ENCODE results near the gene ASPG.

Gene ASPG

DNA sequence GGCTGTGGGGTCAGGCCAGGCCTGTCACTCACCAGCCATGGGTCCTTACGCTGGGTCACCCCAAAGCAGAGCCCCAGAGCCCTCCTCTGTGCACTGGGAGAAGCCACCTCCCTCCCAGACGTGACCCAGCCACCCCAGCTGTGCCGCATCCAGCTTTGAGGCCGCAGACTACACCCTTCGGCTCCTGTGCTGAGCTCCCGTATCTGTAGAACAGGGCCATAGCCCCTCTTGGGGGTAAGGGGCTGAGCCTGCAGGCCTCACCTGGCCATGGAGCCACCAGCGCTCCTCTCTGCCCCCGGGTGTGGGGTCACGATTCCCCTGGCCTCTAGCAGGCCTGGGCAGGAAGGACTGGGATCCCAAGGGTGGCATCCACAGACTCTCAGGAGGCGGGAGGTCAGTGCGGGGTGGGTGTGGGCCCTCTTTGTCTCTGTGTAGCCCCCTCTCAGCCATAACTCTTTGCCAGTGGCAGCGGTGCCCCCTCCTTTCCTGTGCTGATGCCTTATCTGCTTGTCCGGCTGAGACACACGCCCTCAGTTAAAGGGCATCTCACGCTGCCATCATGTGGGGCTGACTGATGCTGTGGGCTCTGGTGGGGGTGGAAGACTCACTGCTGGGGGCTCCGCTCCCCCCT lies 16.3 kb downstream of the ASPG start:
- H3K4me3 ChIP-seq (ENCODE audit: low read depth, low read length): no peak overlapping the region
- DNase-seq (ENCODE audit: low read depth): no peak
- TF ChIP-seq, protein P1, sequence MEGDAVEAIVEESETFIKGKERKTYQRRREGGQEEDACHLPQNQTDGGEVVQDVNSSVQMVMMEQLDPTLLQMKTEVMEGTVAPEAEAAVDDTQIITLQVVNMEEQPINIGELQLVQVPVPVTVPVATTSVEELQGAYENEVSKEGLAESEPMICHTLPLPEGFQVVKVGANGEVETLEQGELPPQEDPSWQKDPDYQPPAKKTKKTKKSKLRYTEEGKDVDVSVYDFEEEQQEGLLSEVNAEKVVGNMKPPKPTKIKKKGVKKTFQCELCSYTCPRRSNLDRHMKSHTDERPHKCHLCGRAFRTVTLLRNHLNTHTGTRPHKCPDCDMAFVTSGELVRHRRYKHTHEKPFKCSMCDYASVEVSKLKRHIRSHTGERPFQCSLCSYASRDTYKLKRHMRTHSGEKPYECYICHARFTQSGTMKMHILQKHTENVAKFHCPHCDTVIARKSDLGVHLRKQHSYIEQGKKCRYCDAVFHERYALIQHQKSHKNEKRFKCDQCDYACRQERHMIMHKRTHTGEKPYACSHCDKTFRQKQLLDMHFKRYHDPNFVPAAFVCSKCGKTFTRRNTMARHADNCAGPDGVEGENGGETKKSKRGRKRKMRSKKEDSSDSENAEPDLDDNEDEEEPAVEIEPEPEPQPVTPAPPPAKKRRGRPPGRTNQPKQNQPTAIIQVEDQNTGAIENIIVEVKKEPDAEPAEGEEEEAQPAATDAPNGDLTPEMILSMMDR (conservative IDR thresholded peaks at IDR 0.05; ENCODE audit: low read depth, low read length): no peak

DNA sequence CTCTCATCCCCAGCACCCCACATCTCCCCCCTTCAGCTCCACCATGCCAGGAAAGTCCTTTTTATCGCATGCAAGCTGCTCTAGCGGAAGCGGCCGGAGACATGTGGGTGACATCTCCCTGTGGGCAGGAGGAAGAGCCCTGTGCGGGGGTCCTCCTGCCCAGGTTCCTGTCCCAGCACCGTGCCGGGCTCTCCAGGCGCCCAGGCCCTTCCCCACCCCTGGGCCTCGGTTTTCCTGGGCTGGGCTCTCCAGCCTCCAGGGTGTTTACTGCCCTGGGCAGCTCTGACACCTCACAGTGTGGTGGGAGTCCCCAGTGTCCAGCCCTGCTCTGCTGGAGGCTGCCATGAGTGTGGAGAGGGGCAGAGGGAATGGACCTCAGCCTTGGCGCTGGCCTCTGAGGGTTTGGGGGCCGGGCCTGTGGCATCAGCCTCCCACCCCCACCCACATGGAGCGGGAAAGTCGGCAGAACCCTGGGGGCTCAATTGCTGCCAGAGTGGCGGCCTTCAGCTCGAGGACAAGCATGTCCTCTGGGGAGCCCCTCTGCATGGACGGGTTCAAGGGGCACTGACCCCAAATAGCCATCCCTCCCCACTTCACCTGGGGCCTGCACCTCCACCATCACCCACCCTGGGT lies 16.9 kb downstream of the ASPG start:
- no peak overlapping the region for H3K4me3 ChIP-seq (ENCODE audit: low read depth, low read length)
- TF ChIP-seq, protein P1 (conservative IDR thresholded peaks at IDR 0.05; ENCODE audit: low read depth, low read length): no peak
- DNase-seq (ENCODE audit: low read depth): no peak

DNA sequence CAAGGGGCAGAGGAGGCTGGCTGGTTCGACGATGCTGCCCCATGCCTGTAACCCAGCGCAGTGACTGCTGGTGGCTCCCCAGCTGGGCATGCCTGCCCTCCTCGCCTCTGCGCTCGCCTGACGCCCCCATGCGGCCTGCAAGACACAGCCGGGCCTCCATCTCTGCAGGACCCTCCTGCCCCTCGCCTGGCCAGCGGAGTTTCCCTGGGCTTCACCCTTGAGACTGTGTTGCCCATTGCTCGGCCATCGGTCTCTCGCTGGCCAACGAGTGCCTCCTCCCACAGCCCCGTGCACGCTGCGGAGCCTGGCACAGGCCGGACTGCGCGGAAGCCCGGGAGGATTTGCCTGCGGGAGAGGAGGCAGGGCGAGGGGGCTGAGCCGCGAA lies 17.6 kb downstream of the ASPG start:
- DNase-seq (ENCODE audit: low read depth): no peak
- TF ChIP-seq, protein P1 (conservative IDR thresholded peaks at IDR 0.05; ENCODE audit: low read depth, low read length): no peak
- H3K4me3 ChIP-seq (ENCODE audit: low read depth, low read length): no peak overlapping the region

DNA sequence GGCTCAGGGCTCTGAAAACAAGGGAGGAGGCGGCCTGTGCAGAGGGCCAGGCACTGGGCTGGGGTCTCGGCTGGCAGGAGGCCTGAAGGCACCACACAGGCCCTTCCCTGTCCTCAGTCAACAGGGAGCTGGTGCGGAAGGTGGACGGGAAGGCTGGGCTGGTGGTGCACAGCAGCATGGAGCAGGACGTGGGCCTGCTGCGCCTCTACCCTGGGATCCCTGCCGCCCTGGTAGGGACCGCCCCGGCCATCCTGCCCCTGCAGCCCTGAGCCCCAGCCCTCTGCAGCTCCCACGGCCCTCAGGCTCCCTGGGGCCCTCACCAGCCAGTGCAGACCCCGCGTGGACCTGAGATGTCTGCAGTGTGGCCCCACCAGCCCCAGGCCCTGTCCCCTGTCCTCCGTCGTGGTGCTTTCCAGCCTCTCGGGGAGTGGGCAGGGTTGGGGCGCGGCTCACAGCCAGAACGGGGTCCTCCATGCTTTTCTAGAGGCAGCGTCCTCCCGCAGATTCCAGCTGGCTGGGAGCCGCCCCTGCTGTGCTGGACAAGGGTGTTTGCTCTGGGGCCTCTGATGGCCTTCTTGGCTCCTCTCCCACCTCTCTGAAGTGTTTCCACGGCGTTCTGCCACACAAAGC lies 18.1 kb downstream of the ASPG start:
- TF ChIP-seq, protein P1 (conservative IDR thresholded peaks at IDR 0.05; ENCODE audit: low read depth, low read length): no peak
- no peak overlapping the region for H3K4me3 ChIP-seq (ENCODE audit: low read depth, low read length)
- no peak for DNase-seq (ENCODE audit: low read depth)

DNA sequence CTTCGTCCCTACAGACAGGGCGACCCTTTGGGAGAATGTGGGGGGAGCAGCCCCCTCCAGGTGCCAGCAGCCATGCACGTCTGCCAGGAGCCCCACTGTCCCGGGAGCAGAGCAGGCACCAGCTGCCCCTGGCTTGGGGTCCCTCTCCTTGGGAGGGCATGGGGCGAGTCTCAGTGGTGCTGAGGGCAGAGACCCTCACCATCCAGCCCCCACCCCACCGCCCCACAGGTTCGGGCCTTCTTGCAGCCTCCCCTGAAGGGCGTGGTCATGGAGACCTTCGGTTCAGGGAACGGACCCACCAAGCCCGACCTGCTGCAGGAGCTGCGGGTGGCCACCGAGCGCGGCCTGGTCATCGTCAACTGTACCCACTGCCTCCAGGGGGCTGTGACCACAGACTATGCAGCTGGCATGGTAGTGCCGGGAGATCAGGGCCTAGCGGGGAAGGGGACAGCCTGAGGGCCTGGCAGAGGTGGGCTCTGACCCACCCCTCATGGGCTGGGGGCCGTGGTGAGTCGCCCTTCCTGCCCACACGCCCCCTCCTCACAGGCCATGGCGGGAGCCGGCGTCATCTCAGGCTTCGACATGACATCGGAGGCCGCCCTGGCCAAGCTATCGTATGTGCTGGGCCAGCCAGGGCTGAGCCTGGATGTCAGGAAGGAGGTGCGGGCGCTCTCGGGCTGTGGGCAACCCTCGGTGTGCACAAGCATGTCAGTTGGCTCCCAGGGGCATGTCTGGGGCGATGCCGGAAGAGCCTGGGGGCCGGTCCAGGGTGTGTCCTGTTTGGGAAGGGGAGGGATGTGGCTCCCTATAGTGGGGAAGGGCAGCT lies 18.8 kb downstream of the ASPG start:
- TF ChIP-seq, protein P1 (conservative IDR thresholded peaks at IDR 0.05; ENCODE audit: low read depth, low read length): no peak
- no peak for DNase-seq (ENCODE audit: low read depth)

DNA sequence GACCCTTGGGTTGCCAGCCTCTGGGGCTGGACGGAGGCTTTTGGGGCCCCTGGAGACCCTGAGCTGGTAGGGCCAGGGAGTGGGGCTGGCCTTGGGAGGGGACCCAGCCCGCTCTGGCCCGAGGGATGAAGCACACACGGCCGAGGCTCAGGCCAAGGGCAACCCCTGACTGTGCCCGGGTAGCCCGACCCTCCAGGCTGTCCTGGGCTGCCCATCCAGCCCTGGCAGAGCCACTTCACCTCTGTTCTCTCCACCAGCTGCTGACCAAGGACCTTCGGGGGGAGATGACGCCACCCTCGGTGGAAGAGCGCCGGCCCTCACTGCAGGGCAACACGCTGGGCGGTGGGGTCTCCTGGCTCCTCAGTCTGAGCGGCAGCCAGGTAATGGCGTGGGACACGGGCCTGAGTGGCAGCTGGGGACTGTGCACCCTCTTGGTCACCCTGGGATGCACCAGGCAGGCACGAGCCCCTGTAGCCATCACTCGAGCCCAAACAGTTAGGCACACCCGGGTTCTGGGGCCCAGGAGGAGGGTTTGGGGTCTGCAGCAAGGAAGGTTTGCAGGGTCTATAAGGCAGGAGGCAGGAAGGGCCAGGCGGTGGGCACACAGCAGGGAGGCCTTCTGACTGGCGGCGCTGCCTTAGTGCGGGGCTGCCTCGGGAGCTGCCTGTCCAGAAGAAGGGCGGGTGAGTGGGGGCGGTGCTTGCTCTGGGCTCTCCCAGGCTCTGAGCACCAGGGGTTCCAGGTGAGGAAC lies 19.7 kb downstream of the ASPG start:
- no peak overlapping the region for H3K4me3 ChIP-seq (ENCODE audit: low read depth, low read length)
- DNase-seq (ENCODE audit: low read depth): no peak
- TF ChIP-seq, protein P1 (conservative IDR thresholded peaks at IDR 0.05; ENCODE audit: low read depth, low read length): no peak

More for the DNA sequence above, 18.8 kb downstream of the ASPG start:
- no peak overlapping the region for H3K4me3 ChIP-seq (ENCODE audit: low read depth, low read length)

Measured in choroid plexus epithelial cell (primary cell).